HG03139 (cell line): ENCODE results near the gene ZNF500.

Experiments
- ATAC-seq: cut with Tn5 transposase; IDR thresholded peaks from one replicate; pipeline ENCODE4 v1.9.1; 2021; ENCODE audit not compliant: unreplicated experiment

ZNF500 gene

DNA sequence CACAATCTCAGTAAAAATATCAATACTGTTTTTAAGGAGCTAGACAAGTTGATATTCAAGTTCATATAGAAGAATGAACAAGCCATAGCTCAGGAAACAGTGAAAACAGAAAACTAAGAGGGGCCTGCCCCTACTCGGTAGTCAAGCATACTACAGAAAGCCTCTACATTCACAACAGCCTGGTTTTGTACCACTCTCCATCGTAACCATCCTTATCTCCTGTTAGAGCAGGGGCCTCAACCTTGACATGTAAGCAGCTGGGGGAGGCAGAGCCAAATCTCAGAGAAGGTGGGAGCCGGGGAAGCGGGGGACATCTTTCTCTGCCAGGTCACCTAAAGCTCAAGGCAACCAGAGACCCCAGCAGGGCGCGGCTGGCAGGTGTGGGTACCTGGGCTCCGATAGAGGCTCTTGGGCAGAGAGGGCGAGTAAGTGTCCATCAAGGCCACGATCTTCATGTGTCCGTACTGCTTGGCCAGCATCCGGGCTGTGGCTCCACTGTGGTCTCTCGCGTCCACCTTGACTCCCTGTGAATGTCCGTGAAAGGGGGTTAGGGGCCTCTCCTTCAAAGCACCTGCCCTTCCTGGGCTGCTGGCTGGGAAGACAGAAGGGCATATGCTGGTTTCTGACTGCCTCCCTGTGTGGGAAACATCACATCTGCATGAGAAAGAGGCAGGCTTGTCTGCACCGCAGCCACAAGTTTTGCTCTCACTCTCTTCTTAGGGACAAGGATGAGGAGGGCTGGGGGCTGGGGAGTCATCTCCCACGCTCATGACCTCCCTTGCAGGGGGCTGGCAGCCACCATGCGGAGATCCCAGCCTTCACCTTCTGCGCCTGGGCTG lies 53.1 kb downstream of the ZNF500 start:
- no peak for ATAC-seq

DNA sequence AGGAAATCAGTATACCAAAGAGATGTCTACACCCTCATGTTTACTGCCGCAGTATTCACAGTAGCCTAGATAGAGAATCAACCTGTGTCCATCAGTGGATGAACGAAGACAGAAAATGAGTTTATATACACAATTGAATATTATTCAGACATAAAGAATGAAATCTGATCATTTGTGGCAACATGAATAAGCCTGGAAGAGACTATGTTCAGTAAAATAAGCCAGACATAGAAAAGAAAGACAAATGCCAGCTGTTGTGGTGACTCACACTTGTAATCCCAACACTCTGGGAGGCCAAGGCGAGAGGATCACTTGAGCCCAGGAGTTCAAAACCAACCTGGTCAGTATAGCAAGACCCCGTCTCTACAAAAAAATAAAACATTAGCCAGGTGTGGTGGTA lies 57.5 kb downstream of the ZNF500 start:
- ATAC-seq: no peak

DNA sequence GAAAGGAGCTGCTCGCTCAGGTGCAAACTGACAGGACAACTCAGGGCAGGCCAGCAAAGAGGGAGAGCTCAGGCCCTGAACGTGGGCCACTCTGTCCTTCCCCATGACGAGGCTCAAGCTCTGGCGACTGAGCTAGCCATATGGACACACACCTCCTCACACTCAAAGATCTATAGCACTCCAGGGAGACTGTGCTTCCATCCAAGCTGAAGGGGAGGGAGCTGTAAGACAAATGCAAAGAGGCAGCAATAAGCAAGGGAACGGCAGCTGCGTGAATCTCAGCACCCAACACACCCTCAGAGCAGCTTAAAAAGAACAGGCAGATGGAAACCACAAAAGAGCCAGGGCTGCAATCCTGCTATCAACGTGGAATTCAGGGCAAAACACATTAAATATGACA lies 60.1 kb downstream of the ZNF500 start:
- ATAC-seq: no peak

DNA sequence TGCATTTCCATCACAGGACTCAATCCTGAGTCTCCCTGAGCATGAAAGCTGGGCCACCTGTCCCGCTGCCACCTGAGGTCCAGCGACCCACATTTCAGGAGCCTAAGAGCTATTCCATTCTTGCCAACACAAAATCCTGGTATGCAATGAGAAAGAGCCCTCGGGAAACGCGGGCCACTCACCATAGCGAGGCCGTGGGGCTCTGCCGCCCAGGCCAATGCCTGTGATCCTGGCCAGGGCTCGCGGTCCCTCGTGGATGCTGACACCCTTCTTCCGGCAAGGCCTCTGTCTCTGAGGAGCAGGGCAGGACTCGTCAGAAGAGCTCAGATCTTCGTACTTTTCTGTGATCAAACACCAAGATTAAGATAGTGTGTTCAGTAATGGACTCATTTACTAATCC lies 62.0 kb downstream of the ZNF500 start:
- no peak for ATAC-seq

DNA sequence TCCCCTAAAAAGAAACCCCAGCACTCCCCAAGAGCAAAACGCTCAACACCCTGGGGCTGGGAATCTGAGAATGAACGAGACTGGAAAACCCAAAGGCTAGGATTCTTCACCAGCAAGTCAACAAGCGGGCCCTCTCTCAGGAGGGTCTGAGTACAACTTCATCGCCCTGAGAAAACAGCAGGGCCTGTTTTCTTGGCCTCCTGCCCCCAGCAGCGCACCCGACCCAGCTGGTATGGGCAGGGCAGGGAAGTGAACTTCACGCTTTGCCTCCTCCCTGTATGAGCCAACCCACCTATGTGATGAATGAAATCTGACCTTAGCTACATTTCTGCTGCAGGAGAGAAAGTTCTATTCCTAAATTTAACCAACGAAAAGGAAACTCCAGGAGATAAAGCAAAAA lies 62.5 kb downstream of the ZNF500 start:
- no peak for ATAC-seq

DNA sequence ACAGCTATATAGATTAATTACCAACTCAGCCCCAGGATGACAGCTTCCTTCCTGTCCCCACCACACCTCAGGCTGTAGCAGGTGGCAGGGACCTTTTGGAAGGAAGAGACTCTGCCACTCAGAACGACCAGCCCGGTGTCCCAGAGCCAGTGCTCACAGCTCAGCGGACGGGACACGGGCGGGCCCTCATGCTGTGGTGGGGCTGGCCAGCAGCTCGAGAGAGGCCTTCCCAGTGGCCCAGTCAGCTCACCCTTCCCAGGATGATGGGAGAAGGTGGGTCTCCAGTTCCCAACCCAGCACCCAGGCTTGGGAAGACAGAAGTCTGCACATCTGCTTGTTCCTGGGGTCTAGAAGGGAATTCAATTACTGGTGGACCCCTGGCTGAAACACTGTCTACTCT lies 63.1 kb downstream of the ZNF500 start:
- ATAC-seq: no peak

DNA sequence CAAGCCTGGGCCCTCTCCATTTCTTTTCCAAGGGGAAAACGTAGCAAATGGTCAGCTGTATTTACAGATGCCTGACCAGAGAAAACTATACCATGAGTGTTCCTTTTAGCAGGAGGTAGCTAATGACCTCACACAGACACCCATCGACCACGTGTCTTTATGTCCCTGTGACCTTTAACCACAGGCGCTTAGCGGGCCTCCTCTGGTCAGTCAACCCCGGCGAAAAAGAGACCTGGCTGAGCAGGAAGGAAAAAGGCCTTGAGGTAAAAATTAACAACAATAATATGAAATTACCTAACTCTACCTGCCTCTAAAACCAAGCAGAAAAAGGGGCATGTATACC lies 64.5 kb downstream of the ZNF500 start:
- ATAC-seq: no peak

DNA sequence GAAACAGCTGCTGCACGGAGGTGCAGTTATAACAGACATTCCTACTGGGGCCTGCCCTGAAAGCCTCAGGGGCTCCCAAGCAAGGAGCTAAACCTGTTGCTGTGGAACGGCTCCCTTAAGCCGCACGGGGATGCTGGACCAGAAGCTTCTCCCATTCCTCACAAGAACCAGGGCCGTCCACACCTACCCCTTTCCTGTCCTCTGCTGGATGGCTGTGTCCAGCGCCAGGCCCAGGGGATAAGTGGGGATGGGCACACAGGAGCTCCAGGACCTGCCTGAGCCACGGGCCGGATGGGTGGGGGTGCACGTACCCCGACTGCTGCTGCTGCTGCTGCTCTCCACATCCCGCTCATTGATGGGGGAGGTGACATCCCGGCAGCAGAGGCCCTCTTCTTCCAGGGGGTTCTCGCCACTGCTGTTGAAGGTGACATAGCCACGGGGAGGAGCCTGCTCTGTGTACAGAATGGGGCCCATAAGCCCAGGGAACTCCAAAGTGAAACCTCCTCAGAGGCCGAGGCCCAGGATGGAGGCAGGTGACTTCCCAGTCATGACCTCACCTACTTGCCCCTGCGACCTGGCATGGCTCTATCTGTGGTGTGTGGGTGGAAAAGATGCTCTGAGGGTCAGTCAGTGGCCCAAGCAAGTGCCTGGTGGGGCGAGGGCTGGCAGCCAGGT lies 65.0 kb downstream of the ZNF500 start:
- no peak for ATAC-seq

DNA sequence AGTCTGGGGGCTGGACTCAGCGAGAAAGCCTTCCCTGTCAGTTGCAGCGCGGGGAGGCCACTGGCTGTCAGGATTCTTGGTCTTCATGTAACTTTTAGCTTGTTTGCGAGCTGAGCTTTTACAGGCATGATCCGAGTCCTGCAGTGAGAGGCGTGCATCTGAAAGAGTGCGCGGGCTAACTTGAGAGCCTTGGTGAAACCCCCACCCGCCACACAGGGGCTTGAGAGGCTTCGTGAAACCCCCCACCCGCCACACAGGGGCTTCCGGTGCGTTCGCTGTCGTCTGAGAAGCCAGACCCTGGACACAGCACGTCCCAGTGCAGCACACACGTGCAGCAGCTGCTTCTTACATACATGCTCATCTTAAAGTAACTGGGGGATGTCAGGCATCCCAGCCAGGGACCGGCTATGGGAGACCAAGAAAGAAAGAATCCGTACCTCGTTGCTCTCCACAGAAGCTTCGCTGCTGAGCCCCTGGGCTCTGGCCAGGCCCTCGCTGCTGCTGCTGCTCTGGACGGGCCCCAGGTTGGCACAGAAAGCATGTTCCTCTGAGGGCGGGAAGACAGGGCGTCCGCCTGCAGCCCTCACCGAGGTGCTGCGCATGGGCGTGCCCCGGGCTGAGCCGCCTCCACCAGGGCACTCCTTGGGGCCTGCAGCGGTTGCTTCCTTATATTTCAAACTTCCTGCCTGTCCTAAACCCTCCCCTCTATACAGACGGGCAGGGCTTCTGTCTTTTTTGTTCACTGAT lies 65.8 kb downstream of the ZNF500 start:
- ATAC-seq: no peak

DNA sequence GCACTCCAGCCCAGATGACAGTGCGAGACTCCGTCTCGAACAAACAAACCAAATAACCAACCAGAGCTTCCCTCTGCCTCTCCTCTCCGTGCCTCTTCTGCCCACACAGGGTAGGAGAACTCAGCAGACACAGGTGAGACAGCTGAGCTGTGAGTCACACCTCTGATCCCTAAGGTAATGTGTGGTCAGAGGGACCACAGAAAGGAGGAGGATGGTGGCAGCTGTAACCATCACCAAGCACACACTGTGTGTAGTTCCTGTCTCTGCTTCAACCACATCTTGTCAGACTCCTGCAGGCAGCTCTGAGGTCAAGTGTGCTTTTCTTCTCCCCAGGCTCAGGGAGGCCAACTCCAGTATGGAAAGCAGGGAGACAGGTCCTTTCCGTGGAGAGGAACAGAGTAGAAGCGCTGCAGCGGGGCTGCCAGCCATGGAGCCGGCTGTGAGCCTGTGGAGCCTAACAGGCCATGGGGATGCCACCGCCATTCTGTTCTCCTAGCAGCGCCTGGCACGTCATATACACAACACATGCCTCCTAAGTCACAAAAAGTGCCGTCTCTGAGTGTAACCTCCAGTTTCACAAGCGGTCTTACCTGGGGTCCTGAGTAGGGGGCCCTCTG lies 66.5 kb downstream of the ZNF500 start:
- no peak for ATAC-seq

DNA sequence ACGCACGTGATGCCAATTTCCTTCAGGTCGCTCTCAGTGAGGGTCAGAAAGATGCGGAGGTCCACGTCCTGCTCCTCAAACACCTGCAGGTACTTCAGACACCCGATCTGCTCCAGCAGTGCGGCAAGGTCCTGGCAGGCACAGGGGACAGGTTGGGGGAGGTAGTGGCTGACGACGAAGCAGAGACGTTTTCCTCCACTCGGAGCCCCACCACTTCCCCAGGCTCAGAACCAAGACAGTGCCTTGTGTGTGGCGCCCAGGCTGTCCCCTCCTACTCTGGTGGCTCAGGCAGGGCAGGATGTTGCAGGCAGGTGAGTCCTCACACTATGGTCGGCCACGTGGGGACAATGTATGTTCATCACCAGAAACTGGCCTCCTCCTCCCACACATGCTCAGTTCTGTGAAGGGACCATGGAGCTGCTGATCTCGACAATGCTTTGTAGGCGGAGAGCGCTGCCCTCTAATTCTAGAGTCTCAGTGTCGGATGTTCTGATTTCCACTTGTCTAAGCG lies 67.9 kb downstream of the ZNF500 start:
- ATAC-seq: no peak

DNA sequence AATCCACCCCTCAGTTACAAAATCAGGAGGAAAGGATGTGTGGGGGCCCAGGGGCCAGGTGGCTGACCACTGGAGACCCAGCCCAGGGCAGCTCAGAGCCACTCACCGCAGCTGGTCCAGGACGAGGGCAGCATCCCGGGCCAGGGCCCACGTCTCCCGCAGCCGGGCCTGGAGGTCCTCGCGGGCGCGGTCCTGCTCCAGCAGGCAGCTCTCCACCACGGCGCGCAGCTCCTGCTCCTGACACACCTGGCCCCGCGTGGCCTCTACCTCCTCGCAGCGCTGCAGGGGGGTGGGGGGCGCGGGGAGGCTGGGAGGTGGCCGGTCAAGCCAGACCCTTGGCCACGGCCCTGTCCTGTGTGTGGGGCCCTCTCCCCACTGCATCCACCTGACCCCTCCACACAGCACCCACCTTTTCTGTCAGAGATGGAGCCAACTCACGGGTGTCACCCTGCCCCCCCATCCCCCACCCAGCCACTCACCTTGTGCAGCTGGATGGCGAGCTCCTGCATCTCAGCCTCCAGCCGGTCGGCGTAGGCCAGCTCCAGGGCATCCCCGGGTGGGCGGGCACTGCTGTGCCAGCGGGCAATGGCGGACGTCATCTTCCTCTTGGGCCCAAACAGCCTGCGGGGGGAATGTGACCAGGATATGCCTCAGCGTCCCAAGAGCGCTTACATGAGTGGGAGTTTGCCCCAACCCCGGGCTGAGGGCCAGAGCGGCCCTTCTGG lies 68.5 kb downstream of the ZNF500 start:
- ATAC-seq: no peak
